HCT116 (cell line): ENCODE data around the gene UBE2D2. TPM values are rescaled to one million over a fixed set of nuclear protein-coding genes. Genes with fewer than 3 reads are reported as not detected.

Experiments
- ATAC-seq: fragments of 200-7000 bp; cut with Tn5 transposase; 2 replicates; pipeline ENCODE4 v1.9.1; 2020; ENCODE audit warnings: mild to moderate bottlenecking, moderate library complexity
- BruUV-seq: library from RNA; stranded (reverse); fragments of 400-500 nt; replicated peaks from 2 replicates; lab custom pipeline; 2021; lab: Mats Ljungman, UMichigan
- CTCF ChIA-PET: fragments of 300-600 bp; sonication (Branson Sonifier 250); formaldehyde crosslinking; loops from one replicate; lab custom pipeline; 2021; ENCODE audit warnings: antibody characterized with exemption; lab: Charles Lee
- POLR2A ChIA-PET: fragments of 300-600, 350-600 bp; sonication (Branson Sonifier 250); formaldehyde crosslinking; loops from one replicate; lab custom pipeline; 2021; ENCODE audit warnings: antibody characterized with exemption; lab: Charles Lee
- RAD21 ChIA-PET, 2 experiments: fragments of 300-600 bp; sonication (Branson Sonifier 250); formaldehyde crosslinking; loops; one replicate each; lab custom pipeline; 2023; ENCODE audit warnings: low total read pairs in 2 of 2; ENCODE audit not compliant: uncharacterized antibody in 2 of 2, unreplicated experiment in 2 of 2, low non-redundant PET in 1 of 2; lab: Charles Lee
- DNase-seq: peaks from one replicate; pipeline ENCODE4 v3.0.0-alpha.2; 2010; ENCODE audit warnings: low read depth, low spot score
- H2AFZ ChIP-seq: fragments of 200-600 bp; shearing (Covaris generic), sonication (generic); 2 replicates; pipeline ENCODE4 v1.6.1; 2017; ENCODE audit warnings: low read depth, mixed run types, mixed read lengths, antibody characterized with exemption, low read length; ENCODE audit not compliant: poor library complexity, severe bottlenecking
- H3K27ac ChIP-seq: 2 replicates; pipeline ENCODE4 v1.5.1; 2012; ENCODE audit warnings: low read depth, low read length
- H3K27me3 ChIP-seq: fragments of 200-600 bp; sonication (generic); 2 replicates; pipeline ENCODE4 v1.6.1; 2016; ENCODE audit warnings: mixed run types, low read length, mixed read lengths; ENCODE audit not compliant: insufficient read depth
- H3K36me3 ChIP-seq, 2 experiments: fragments of 200-500 bp in 1 of 2; fragments of 200-600 bp in 1 of 2; sonication (Bioruptor generic) in 1 of 2; sonication (generic) in 1 of 2; 2 replicates each; pipeline versions ENCODE4 v1.5.1 to v1.6.1; 2014 to 2016; ENCODE audit warnings: low read length in 2 of 2, inconsistent platforms in 1 of 2, mixed read lengths in 1 of 2, mixed run types in 1 of 2; ENCODE audit not compliant: insufficient read depth in 2 of 2, control insufficient read depth in 1 of 2
- H3K4me1 ChIP-seq, 2 experiments: fragments of 200-600 bp in 1 of 2; sonication (generic) in 1 of 2; 2 replicates each; pipeline versions ENCODE4 v1.5.1 to v1.6.1; 2012 to 2017; ENCODE audit warnings: low read length in 2 of 2, inconsistent platforms in 1 of 2, mild to moderate bottlenecking in 1 of 2, mixed read lengths in 1 of 2, mixed run types in 1 of 2, moderate library complexity in 1 of 2; ENCODE audit not compliant: insufficient read depth in 2 of 2, control insufficient read depth in 1 of 2
- H3K4me2 ChIP-seq: fragments of 200-600 bp; sonication (generic); 2 replicates; pipeline ENCODE4 v1.6.1; 2017; ENCODE audit warnings: mixed run types, low read length, mixed read lengths
- H3K4me3 ChIP-seq, 2 experiments: fragments of 200-600 bp in 1 of 2; sonication (generic) in 1 of 2; replicated peaks in 1 of 2; 2 replicates each; pipeline ENCODE4 v1.5.1; 2011 to 2016; ENCODE audit warnings: low read length in 2 of 2, control low read depth in 1 of 2, low read depth in 1 of 2, mild to moderate bottlenecking in 1 of 2, mixed read lengths in 1 of 2, mixed run types in 1 of 2
- H3K79me2 ChIP-seq: fragments of 200-600 bp; sonication (generic); 2 replicates; pipeline ENCODE4 v1.6.1; 2017; ENCODE audit warnings: mild to moderate bottlenecking, mixed run types, low read length, moderate library complexity, mixed read lengths; ENCODE audit not compliant: insufficient read depth
- H3K9ac ChIP-seq: fragments of 200-600 bp; sonication (generic); 2 replicates; pipeline ENCODE4 v1.6.1; 2016; ENCODE audit warnings: low read length, mixed read lengths
- H3K9me2 ChIP-seq: fragments of 200-600 bp; sonication (generic), shearing (Covaris generic); 2 replicates; pipeline ENCODE4 v1.6.1; 2017; ENCODE audit warnings: mixed run types, mild to moderate bottlenecking, moderate library complexity; ENCODE audit not compliant: insufficient read depth
- H3K9me3 ChIP-seq, 2 experiments: fragments of 200-500 bp in 1 of 2; fragments of 200-600 bp in 1 of 2; sonication (Bioruptor generic) in 1 of 2; sonication (generic) in 1 of 2; 2 replicates each; pipeline ENCODE4 v1.6.1; 2014 to 2017; ENCODE audit warnings: low read length in 2 of 2, mixed read lengths in 2 of 2, inconsistent platforms in 1 of 2, low read depth in 1 of 2, mild to moderate bottlenecking in 1 of 2, mixed run types in 1 of 2, moderate library complexity in 1 of 2; ENCODE audit not compliant: control insufficient read depth in 1 of 2, insufficient read depth in 1 of 2
- H4K20me1 ChIP-seq: fragments of 200-600 bp; sonication (generic), shearing (Covaris generic); 2 replicates; pipeline ENCODE4 v1.6.1; 2017; ENCODE audit warnings: mixed run types, mild to moderate bottlenecking, moderate library complexity; ENCODE audit not compliant: insufficient read depth
- ATF3 ChIP-seq: IDR thresholded peaks from 2 replicates; pipeline ENCODE4 v1.6.1; 2012
- CBX3 ChIP-seq: IDR thresholded peaks from 2 replicates; pipeline ENCODE4 v1.6.1; 2012; ENCODE audit warnings: low read depth
- CEBPB ChIP-seq: IDR thresholded peaks from 2 replicates; pipeline ENCODE4 v1.6.1; 2012; ENCODE audit warnings: low read depth
- CTCF ChIP-seq, 3 experiments: fragments of 200-600 bp in 1 of 3; sonication (generic) in 1 of 3; IDR thresholded peaks in 2 of 3; conservative IDR thresholded peaks in 1 of 3; 2 replicates each; pipeline ENCODE4 v1.5.1; 2012 to 2017; ENCODE audit warnings: low read depth in 2 of 3, low read length in 2 of 3, antibody characterized with exemption in 1 of 3, borderline replicate concordance in 1 of 3, control low read depth in 1 of 3, mild to moderate bottlenecking in 1 of 3, mixed read lengths in 1 of 3, mixed run types in 1 of 3, moderate library complexity in 1 of 3; ENCODE audit not compliant: insufficient read depth in 1 of 3
- ELF1 ChIP-seq: IDR thresholded peaks from 2 replicates; pipeline ENCODE4 v1.6.1; 2012; ENCODE audit warnings: low read depth, borderline replicate concordance
- FOSL1 ChIP-seq: IDR thresholded peaks from 2 replicates; pipeline ENCODE4 v1.6.1; 2012; ENCODE audit warnings: low read depth
- POLR2AphosphoS5 ChIP-seq: IDR thresholded peaks from 2 replicates; pipeline ENCODE4 v1.6.1; 2011; ENCODE audit warnings: mild to moderate bottlenecking, low read depth, low read length, moderate library complexity
- RAD21 ChIP-seq: IDR thresholded peaks from 2 replicates; pipeline ENCODE4 v1.6.1; 2012; ENCODE audit warnings: low read depth, mild to moderate bottlenecking
- REST ChIP-seq: IDR thresholded peaks from 2 replicates; pipeline ENCODE4 v1.6.1; 2012; ENCODE audit warnings: low read depth
- SRF ChIP-seq: IDR thresholded peaks from 2 replicates; pipeline ENCODE4 v1.6.1; 2012; ENCODE audit warnings: low read depth
- YY1 ChIP-seq: IDR thresholded peaks from 2 replicates; pipeline ENCODE4 v1.6.1; 2011; ENCODE audit warnings: low read length, low read depth, moderate library complexity, mild to moderate bottlenecking; ENCODE audit not compliant: insufficient replicate concordance; ENCODE audit errors: extremely low read depth
- ZFX ChIP-seq: fragments of 450-650 bp; IDR thresholded peaks from 2 replicates; pipeline ENCODE4 v1.6.1; 2017
- ZNF274 ChIP-seq: fragments of 200-500 bp; sonication (Bioruptor generic); IDR thresholded peaks from 2 replicates; pipeline ENCODE4 v1.6.1; 2014; ENCODE audit warnings: mild to moderate bottlenecking, low read depth, low read length, inconsistent platforms
- intact Hi-C: fragments of 100-400 bp; cut with micrococcal nuclease; formaldehyde crosslinking; loops from 2 replicates; pipeline ENCODE4 v1.10.0; 2022
- total RNA-seq: library from RNA; stranded (reverse); gene quantifications from one replicate; pipeline ENCODE4 v1.2.1, GENCODE V29; 2021; ENCODE audit not compliant: unreplicated experiment

UBE2D2 gene
- total RNA-seq, 1 experiment from 2014 or later: 140 TPM

- peaks cover 76% of the 10 kb centered on the region for H3K79me2 ChIP-seq
- intact Hi-C loops: no loop called here
Measured at GRCh38 chr5:139605887-139606286, 44.7 kb downstream of the UBE2D2 start.

GRCh38 chr5:139611703-139612584 is 50.8 kb downstream of the UBE2D2 start:
- Histone ChIP-seq H2AFZ (no peak overlapping the region), H3K9ac (no peak overlapping the region), H4K20me1 (no peaks in the 10 kb centered on the region; the same call in 1 of the 2 replicates), H3K9me3 (no peaks in the 10 kb centered on the region), H3K4me3 (no peak overlapping the region), H3K9me2 (no peaks in the 10 kb centered on the region), H3K4me1 (no peaks in the 10 kb centered on the region), H3K79me2 (peaks cover 79% of the 10 kb centered on the region), H3K27ac (no peak overlapping the region), H3K4me2 (no peak overlapping the region), H3K36me3 (peaks cover 3 to 13% of the 10 kb centered on the region in 2 experiments; a peak in 3 of 4 replicates), H3K27me3 (no peaks in the 10 kb centered on the region)
- CTCF ChIA-PET: no interaction called here
- DNase-seq (no peak), ATAC-seq (no peak)
- RAD21 ChIA-PET: no interaction called here
- TF ChIP-seq RAD21: no peak
- no peak for TF ChIP-seq ZFX
- TF ChIP-seq YY1: no peak
- no peak for TF ChIP-seq FOSL1
- no peak for TF ChIP-seq ATF3
- TF ChIP-seq CEBPB: no peak
- TF ChIP-seq ELF1: no peak
- no peak for TF ChIP-seq POLR2AphosphoS5
- no peak for TF ChIP-seq SRF
- TF ChIP-seq CTCF (IDR thresholded peaks at IDR 0.05 in 2 of 3, conservative IDR thresholded peaks at IDR 0.05 in 1 of 3; ENCODE audit: borderline replicate concordance in 1 of 3, insufficient read depth in 1 of 3, low read depth in 2 of 3, low read length in 2 of 3): no peak
- no peak for TF ChIP-seq ZNF274
- TF ChIP-seq CBX3: no peak
- no peak for TF ChIP-seq REST
- no TSS peak for BruUV-seq
- intact Hi-C loops: no loop called here
- POLR2A ChIA-PET: no interaction called here

More at GRCh38 chr5:139605887-139606286, 44.7 kb downstream of the UBE2D2 start:
- no peak overlapping the region for H3K27ac ChIP-seq
- H3K4me2 ChIP-seq: no peak overlapping the region
- TF ChIP-seq SRF (no peak), CEBPB (no peak)
- H3K9ac ChIP-seq: no peak overlapping the region
- no peaks in the 10 kb centered on the region for H4K20me1 ChIP-seq
- no peaks in the 10 kb centered on the region for H3K9me2 ChIP-seq
- DNase-seq (no peak), ATAC-seq (no peak)
- H3K9me3 ChIP-seq: no peaks in the 10 kb centered on the region
- peaks cover 8 to 18% of the 10 kb centered on the region in 2 experiments; a peak in 3 of 4 replicates for H3K36me3 ChIP-seq
- no peak overlapping the region for H2AFZ ChIP-seq
- no peaks in the 10 kb centered on the region for H3K27me3 ChIP-seq
- BruUV-seq: no TSS peak
- ChIA-PET POLR2A (interaction anchor here (1.1 kb wide), 1 partner anchor 14 kb away, joined by 3 read pairs; no protein-coding TSS in a partner anchor), CTCF (no interaction called here), RAD21 (no interaction called here)
- H3K4me3 ChIP-seq: no peak overlapping the region
- H3K4me1 ChIP-seq: no peaks in the 10 kb centered on the region
